Sciatic nerve (tissue), 2 donors: ENCODE results near the gene TNRC18. TPM values are rescaled to one million over a fixed set of nuclear protein-coding genes. Genes with fewer than 3 reads are reported as not detected.
"Not testable (repeated sequence)": the region's sequence is repeated elsewhere in the genome, so short reads cannot be mapped to it uniquely, and the experiment has no call there.

Source experiments
- ATAC-seq: fragments of 200-7000 bp; cut with Tn5 transposase; one replicate; pipeline ENCODE4 v1.9.1; 2020; ENCODE audit warnings: mild to moderate bottlenecking, moderate library complexity
- DNase-seq: peaks from one replicate; pipeline ENCODE4 v3.0.0-alpha.2; 2020; ENCODE audit warnings: low spot score
- intact Hi-C: fragments of 100-400 bp; cut with DNase I; formaldehyde crosslinking; loops from one replicate; pipeline ENCODE4 v1.14.2; 2022
- total RNA-seq: library from RNA; stranded (reverse); fragmentation: NEBNext Ultra II Directional; extraction: Animal tissue kit (Norgen Biotek cat#: 25700); gene quantifications from one replicate; pipeline ENCODE4 v1.2.1, GENCODE V29; 2021
- donor health status: DM: no; HTN: no; CAD: no.
- donor health status: DM: no; HTN: no; CAD: no.

TNRC18 gene
- total RNA-seq, 1 donor from 2014 or later: 107 TPM

DNA sequence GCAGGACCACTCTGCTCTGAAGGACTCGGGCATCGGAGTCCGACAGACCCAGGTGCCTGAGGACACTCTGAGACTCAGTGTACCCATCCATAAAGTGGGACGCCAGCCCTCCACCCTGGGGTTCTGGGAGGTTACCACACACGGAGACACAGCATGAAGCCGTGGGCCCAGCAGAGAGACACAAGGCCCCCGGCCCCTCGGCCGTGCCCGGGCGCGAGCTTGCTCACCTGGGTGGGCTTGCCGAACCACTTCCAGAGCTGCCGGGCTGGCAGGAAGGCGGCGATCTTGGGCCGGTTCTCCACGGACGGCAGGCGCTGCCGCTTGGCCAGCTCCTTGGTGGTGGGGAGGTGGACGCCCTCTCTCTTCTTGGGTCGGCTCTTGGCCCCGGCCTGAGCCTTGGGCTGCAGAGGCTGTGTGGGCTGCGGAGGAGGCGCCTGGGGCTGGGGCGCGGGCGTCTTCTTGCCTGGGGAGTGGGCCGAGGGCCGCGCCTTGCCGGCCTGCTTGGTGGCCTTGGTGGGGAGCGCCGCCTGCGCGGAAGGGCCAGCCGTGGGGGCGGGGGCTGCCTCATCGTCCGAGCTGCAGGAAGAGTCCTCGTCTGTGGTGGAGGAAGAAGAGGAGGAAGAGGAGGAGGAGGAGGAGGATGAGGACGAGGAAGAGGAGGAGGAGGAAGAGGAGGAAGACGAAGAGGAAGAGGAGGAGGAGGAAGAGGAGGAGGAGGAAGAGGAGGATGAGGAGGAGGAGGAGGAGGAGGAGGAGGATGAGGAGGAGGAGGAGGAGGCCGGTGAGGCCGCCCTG, 111.2 kb downstream of the TNRC18 start:
- ATAC-seq, intact Hi-C loops, DNase-seq: not testable (repeated sequence)

DNA sequence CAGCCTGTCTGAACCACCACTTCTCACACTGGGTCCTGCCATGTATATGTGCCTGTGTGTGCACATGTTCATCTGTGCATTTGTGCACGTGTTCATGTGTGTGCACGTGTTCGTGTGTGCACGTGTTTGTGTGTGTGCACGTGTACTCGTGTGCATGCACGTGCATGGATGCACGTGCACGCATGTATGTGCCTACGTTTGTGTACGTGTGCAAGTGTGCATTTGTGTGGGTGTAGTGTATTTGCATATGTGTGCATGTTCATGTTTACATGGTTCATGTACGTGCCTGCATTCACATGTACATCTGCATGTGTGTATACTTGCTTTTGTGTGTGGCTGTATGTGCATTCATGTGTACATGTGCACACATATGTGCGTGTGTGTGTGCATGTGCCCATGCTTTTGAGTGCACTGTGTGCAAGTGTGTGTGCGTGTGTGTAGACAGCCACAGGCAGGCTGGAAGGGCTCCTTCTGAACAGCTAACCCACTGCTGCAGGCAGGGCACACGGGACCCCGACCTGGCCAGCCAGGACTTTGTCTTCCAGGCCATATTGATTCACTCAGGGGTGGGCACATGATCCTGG, 112.7 kb downstream of the TNRC18 start:
- ATAC-seq (no peak), DNase-seq (no peak)
- intact Hi-C loops: no loop called here

GRCh38 chr7:5309146-5309545, 114.5 kb downstream of the TNRC18 start:
- DNase-seq (no peak), ATAC-seq (no peak)
- intact Hi-C loops: no loop called here

- intact Hi-C loops, DNase-seq, ATAC-seq: not testable (repeated sequence)
Measured at GRCh38 chr7:5307221-5308142, 116.2 kb downstream of the TNRC18 start.

DNA sequence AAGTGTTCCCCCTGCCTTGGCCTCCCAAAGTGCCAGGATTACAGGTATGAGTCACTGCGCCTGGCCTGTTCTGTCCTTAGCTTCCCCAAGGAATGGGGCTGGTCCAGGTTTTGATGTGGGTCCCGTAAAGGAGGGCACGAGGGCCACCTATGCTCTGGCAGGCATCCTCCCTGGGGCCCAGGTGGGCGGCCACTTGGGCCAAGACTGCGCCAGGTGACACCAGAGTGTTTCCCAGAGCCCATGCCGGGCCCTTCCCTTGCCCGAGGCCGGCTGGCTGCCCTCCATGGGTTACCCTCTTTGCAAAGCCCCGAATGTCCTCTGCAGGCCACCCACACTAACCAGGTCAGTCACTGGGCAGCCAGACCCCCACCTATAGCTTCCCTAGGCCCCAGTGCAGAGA, 118.6 kb downstream of the TNRC18 start:
- DNase-seq, ATAC-seq, intact Hi-C loops: not testable (repeated sequence)

DNA sequence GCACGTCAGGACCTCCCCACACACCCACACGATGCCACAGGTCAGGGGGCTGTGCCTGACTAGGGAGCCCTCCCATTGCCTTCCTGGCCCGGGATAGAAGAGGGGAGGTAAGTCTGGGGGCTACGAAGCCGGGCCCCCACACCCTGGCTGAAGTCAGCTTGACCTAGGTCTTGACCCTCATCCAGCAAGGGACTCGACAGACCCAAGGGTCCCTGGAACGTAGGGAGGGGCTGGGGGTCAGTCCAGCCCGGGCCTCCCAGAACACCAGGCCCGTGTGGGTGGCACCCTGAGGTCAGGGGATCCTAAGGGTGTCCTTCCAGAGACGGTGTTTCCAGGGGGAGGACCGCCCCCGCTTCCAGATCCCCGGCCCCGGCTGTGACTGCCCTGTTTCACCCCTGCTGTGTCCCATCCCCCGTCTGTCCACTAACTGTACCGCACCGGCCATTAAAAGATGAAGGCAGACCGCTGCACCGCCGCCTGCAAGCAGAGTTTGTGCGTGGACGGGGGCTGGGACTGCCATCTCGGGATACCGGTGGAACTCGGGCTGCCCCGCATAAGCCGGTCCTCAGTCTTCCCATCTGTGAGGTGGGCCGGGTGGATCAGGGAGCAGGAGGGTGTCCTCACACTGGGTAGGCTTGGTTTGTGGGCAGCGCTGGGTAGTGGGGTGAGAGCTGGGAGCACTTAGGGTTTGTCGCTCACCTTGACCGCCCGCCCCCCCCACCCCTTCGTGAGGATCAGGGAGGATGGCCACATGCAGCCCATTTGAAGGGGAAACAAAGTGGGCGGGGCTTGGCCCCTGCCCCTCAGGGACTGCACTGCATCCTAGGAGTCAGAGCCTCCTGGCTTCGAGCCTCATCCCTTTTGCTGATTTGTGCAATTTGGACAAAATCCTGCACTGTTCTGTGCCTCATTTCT, 119.8 kb downstream of the TNRC18 start:
- intact Hi-C loops: no loop called here
- peak; percentile 5 for ATAC-seq
- DNase-seq: no peak

- intact Hi-C loops: no loop called here
- ATAC-seq (no peak), DNase-seq (no peak)
Measured at GRCh38 chr7:5303061-5303460, 120.6 kb downstream of the TNRC18 start.

GRCh38 chr7:5302577-5302976, 121.1 kb downstream of the TNRC18 start:
- ATAC-seq: no peak
- DNase-seq: no peak
- intact Hi-C loops: no loop called here

GRCh38 chr7:5300366-5300765, 123.3 kb downstream of the TNRC18 start:
- DNase-seq (no peak), ATAC-seq (no peak)
- intact Hi-C loops: no loop called here

GRCh38 chr7:5296611-5297226, 126.9 kb downstream of the TNRC18 start:
- ATAC-seq: peak; percentile 51

GRCh38 chr7:5296015-5296610, 127.5 kb downstream of the TNRC18 start:
- intact Hi-C loops: no loop called here
- ATAC-seq: no peak
- no peak for DNase-seq

More at GRCh38 chr7:5296611-5297226, 126.9 kb downstream of the TNRC18 start:
- DNase-seq: no peak
- intact Hi-C loops: no loop called here

GRCh38 chr7:5295039-5296014, 128.3 kb downstream of the TNRC18 start:
- DNase-seq (no peak), ATAC-seq (no peak)
- intact Hi-C loops: no loop called here

GRCh38 chr7:5294169-5294987, 129.3 kb downstream of the TNRC18 start:
- intact Hi-C loops: no loop called here
- no peak for ATAC-seq
- DNase-seq: no peak

GRCh38 chr7:5291711-5292335, 131.8 kb downstream of the TNRC18 start:
- intact Hi-C loops, ATAC-seq, DNase-seq: not testable (repeated sequence)

DNA sequence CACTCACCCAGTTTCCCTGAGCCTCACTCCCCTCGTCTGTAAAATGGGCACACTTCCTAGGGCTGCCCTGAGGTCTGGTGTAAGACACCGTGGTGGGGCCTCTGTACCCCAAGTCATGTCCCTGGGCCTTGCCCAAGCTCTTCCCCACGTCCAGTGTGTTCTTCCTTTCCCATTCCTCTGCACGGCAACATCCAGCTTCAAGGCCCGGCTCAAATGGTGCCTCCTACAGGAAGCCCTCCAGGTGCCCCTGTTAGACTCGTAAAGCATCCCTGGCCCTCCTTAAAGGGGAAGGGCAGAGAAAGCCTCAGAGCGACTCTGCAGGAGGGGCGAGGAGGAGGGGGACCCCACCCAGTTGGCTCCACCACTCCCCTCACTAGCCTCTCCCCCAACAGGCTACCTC, 132.3 kb downstream of the TNRC18 start:
- ATAC-seq: no peak
- DNase-seq: no peak
- intact Hi-C loops: no loop called here
